ENCODE measurements around the gene CNRIP1.
A peak's percentile ranks its signal among the peaks of the same experiment; 100 is the strongest.

The CNRIP1 gene

GRCh38 chr2:68253219-68254068 lies 66.3 kb downstream of the CNRIP1 start:
- Mint-ChIP-seq H3K36me3 (no peaks in the 10 kb centered on the region), H3K27me3 (no peaks in the 10 kb centered on the region), H3K9me3 (ENCODE audit: low read depth) (no peaks in the 10 kb centered on the region), H3K4me1 (ENCODE audit: low read depth) (peaks cover 41% of the 10 kb centered on the region), H3K27ac (peak overlapping the region; percentile 98), H3K4me3 (peak overlapping the region; percentile 96)

GRCh38 chr2:68252400-68253218 lies 67.1 kb downstream of the CNRIP1 start, which contains the start of gene PPP3R1:
TSS of gene PPP3R1 (minus strand) at chr2:68252532. CDS start at chr2:68252127, 405 bp downstream.
- peaks cover 41% of the 10 kb centered on the region for H3K4me1 Mint-ChIP-seq (ENCODE audit: low read depth)
- H3K9me3 Mint-ChIP-seq (ENCODE audit: low read depth) = no peaks in the 10 kb centered on the region
- H3K36me3 Mint-ChIP-seq = no peaks in the 10 kb centered on the region
- peak within 1 kb of the TSS; percentile 96 for H3K4me3 Mint-ChIP-seq
- no peaks in the 10 kb centered on the region for H3K27me3 Mint-ChIP-seq
- peak within 1 kb of the TSS; percentile 98 for H3K27ac Mint-ChIP-seq

GRCh38 chr2:68251855-68252399 lies 67.8 kb downstream of the CNRIP1 start:
- H3K27ac Mint-ChIP-seq = peak overlapping the region; percentile 91
- no peaks in the 10 kb centered on the region for H3K27me3 Mint-ChIP-seq
- peak overlapping the region; percentile 85 for H3K4me3 Mint-ChIP-seq
- no peaks in the 10 kb centered on the region for H3K9me3 Mint-ChIP-seq (ENCODE audit: low read depth)
- no peaks in the 10 kb centered on the region for H3K36me3 Mint-ChIP-seq
- H3K4me1 Mint-ChIP-seq (ENCODE audit: low read depth) = peaks cover 40% of the 10 kb centered on the region

GRCh38 chr2:68251187-68251854 lies 68.4 kb downstream of the CNRIP1 start:
- H3K27me3 Mint-ChIP-seq = no peaks in the 10 kb centered on the region
- peaks cover 37% of the 10 kb centered on the region for H3K4me1 Mint-ChIP-seq (ENCODE audit: low read depth)
- no peaks in the 10 kb centered on the region for H3K9me3 Mint-ChIP-seq (ENCODE audit: low read depth)
- no peaks in the 10 kb centered on the region for H3K36me3 Mint-ChIP-seq
- no peak overlapping the region for H3K4me3 Mint-ChIP-seq
- H3K27ac Mint-ChIP-seq = no peak overlapping the region

GRCh38 chr2:68250652-68251186 lies 69.0 kb downstream of the CNRIP1 start:
- no peak overlapping the region for H3K27ac Mint-ChIP-seq
- no peaks in the 10 kb centered on the region for H3K9me3 Mint-ChIP-seq (ENCODE audit: low read depth)
- H3K27me3 Mint-ChIP-seq = no peaks in the 10 kb centered on the region
- peaks cover 32% of the 10 kb centered on the region for H3K4me1 Mint-ChIP-seq (ENCODE audit: low read depth)
- no peaks in the 10 kb centered on the region for H3K36me3 Mint-ChIP-seq
- no peak overlapping the region for H3K4me3 Mint-ChIP-seq

GRCh38 chr2:68250196-68250595 lies 69.6 kb downstream of the CNRIP1 start:
- peaks cover 28% of the 10 kb centered on the region for H3K4me1 Mint-ChIP-seq (ENCODE audit: low read depth)
- no peak overlapping the region for H3K4me3 Mint-ChIP-seq
- no peaks in the 10 kb centered on the region for H3K9me3 Mint-ChIP-seq (ENCODE audit: low read depth)
- H3K36me3 Mint-ChIP-seq = no peaks in the 10 kb centered on the region
- no peaks in the 10 kb centered on the region for H3K27me3 Mint-ChIP-seq
- H3K27ac Mint-ChIP-seq = no peak overlapping the region

- H3K27me3 Mint-ChIP-seq = no peaks in the 10 kb centered on the region
- H3K27ac Mint-ChIP-seq = no peak overlapping the region
- no peaks in the 10 kb centered on the region for H3K9me3 Mint-ChIP-seq (ENCODE audit: low read depth)
- H3K36me3 Mint-ChIP-seq = no peaks in the 10 kb centered on the region
- no peak overlapping the region for H3K4me3 Mint-ChIP-seq
- peaks cover 15% of the 10 kb centered on the region for H3K4me1 Mint-ChIP-seq (ENCODE audit: low read depth)
Measured at GRCh38 chr2:68248806-68249205, 70.9 kb downstream of the CNRIP1 start.

GRCh38 chr2:68248361-68248760 lies 71.4 kb downstream of the CNRIP1 start:
- H3K4me1 Mint-ChIP-seq (ENCODE audit: low read depth) = peaks cover 12% of the 10 kb centered on the region
- H3K27ac Mint-ChIP-seq = no peak overlapping the region
- no peaks in the 10 kb centered on the region for H3K36me3 Mint-ChIP-seq
- H3K4me3 Mint-ChIP-seq = no peak overlapping the region
- H3K27me3 Mint-ChIP-seq = no peaks in the 10 kb centered on the region
- H3K9me3 Mint-ChIP-seq (ENCODE audit: low read depth) = no peaks in the 10 kb centered on the region

- Mint-ChIP-seq H3K4me1 (ENCODE audit: low read depth) (peaks cover 18% of the 10 kb centered on the region), H3K36me3 (no peaks in the 10 kb centered on the region), H3K4me3 (no peak overlapping the region), H3K9me3 (ENCODE audit: low read depth) (no peaks in the 10 kb centered on the region), H3K27me3 (no peaks in the 10 kb centered on the region), H3K27ac (no peak overlapping the region)
Measured at GRCh38 chr2:68246396-68246795, 73.4 kb downstream of the CNRIP1 start.

- Mint-ChIP-seq H3K4me3 (no peak overlapping the region), H3K9me3 (ENCODE audit: low read depth) (no peaks in the 10 kb centered on the region), H3K27ac (no peak overlapping the region), H3K4me1 (ENCODE audit: low read depth) (peaks cover 24% of the 10 kb centered on the region), H3K36me3 (peaks cover under 1% of the 10 kb centered on the region), H3K27me3 (no peaks in the 10 kb centered on the region)
Measured at GRCh38 chr2:68245672-68246071, 74.1 kb downstream of the CNRIP1 start.

- H3K27me3 Mint-ChIP-seq = no peaks in the 10 kb centered on the region
- H3K9me3 Mint-ChIP-seq (ENCODE audit: low read depth) = no peaks in the 10 kb centered on the region
- no peak overlapping the region for H3K27ac Mint-ChIP-seq
- H3K4me3 Mint-ChIP-seq = no peak overlapping the region
- H3K36me3 Mint-ChIP-seq = peaks cover 5% of the 10 kb centered on the region
- peaks cover 26% of the 10 kb centered on the region for H3K4me1 Mint-ChIP-seq (ENCODE audit: low read depth)
Measured at GRCh38 chr2:68245066-68245465, 74.7 kb downstream of the CNRIP1 start.

GRCh38 chr2:68244456-68244855 lies 75.3 kb downstream of the CNRIP1 start:
- Mint-ChIP-seq H3K4me3 (no peak overlapping the region), H3K9me3 (ENCODE audit: low read depth) (no peaks in the 10 kb centered on the region), H3K27me3 (no peaks in the 10 kb centered on the region), H3K36me3 (peaks cover 5% of the 10 kb centered on the region), H3K27ac (no peak overlapping the region), H3K4me1 (ENCODE audit: low read depth) (peaks cover 24% of the 10 kb centered on the region)

Data from activated naive CD8-positive, alpha-beta T cell (primary cell).